Hepatocyte (in vitro differentiated cells): ENCODE results near the gene EEF1AKMT3. TPM values are rescaled to one million over a fixed set of nuclear protein-coding genes. Genes with fewer than 3 reads are reported as not detected.

Experiments
- DNase-seq: peaks from one replicate; pipeline ENCODE4 v3.0.0-alpha.2; 2016; ENCODE audit warnings: low spot score
- H2AFZ ChIP-seq: fragments of 200-600 bp; sonication (generic); 2 replicates; pipeline ENCODE4 v1.6.0; 2016; ENCODE audit warnings: antibody characterized with exemption, mild to moderate bottlenecking
- H3K27ac ChIP-seq: fragments of 200-600 bp; sonication (generic); 2 replicates; pipeline ENCODE4 v1.5.1; 2016; ENCODE audit warnings: mild to moderate bottlenecking
- H3K27me3 ChIP-seq: fragments of 200-600 bp; sonication (generic); 2 replicates; pipeline ENCODE4 v1.6.1; 2016
- H3K36me3 ChIP-seq: fragments of 200-600 bp; sonication (generic); replicated peaks from 2 replicates; pipeline ENCODE4 v1.5.1; 2016; ENCODE audit warnings: low read depth; ENCODE audit not compliant: insufficient read depth
- H3K4me1 ChIP-seq: fragments of 200-600 bp; sonication (generic); 2 replicates; pipeline ENCODE4 v1.5.1; 2016; ENCODE audit warnings: mild to moderate bottlenecking, moderate library complexity; ENCODE audit not compliant: insufficient read depth
- H3K4me2 ChIP-seq: fragments of 200-600 bp; sonication (generic); 2 replicates; pipeline ENCODE4 v1.6.0; 2016
- H3K4me3 ChIP-seq: fragments of 200-600 bp; sonication (generic); 2 replicates; pipeline ENCODE4 v1.5.1; 2016; ENCODE audit warnings: mild to moderate bottlenecking
- H3K79me2 ChIP-seq: fragments of 200-600 bp; sonication (generic); 2 replicates; pipeline ENCODE4 v1.6.0; 2017; ENCODE audit warnings: mild to moderate bottlenecking
- H3K9me2 ChIP-seq: fragments of 200-600 bp; sonication (generic); replicated peaks from 2 replicates; pipeline ENCODE4 v1.6.0; 2017; ENCODE audit warnings: mild to moderate bottlenecking; ENCODE audit not compliant: insufficient read depth
- H3K9me3 ChIP-seq: fragments of 200-600 bp; sonication (generic); 2 replicates; pipeline ENCODE4 v1.5.1; 2016; ENCODE audit warnings: low read depth, mild to moderate bottlenecking
- H4K20me1 ChIP-seq: fragments of 200-600 bp; sonication (generic); 2 replicates; pipeline ENCODE4 v1.6.0; 2016; ENCODE audit warnings: mild to moderate bottlenecking; ENCODE audit not compliant: insufficient read depth, poor library complexity, severe bottlenecking
- EZH2 ChIP-seq: fragments of 200-600 bp; sonication (generic); IDR thresholded peaks from 2 replicates; pipeline ENCODE4 v1.6.1; 2016; ENCODE audit warnings: antibody characterized with exemption, mild to moderate bottlenecking, borderline replicate concordance
- EZH2phosphoT487 ChIP-seq: fragments of 200-600 bp; sonication (generic); IDR thresholded peaks from one replicate; pipeline ENCODE4 v1.6.1; 2018; ENCODE audit warnings: antibody characterized with exemption, mild to moderate bottlenecking, low read depth, moderate library complexity; ENCODE audit not compliant: unreplicated experiment, severe bottlenecking
- WGBS: methylation state at CpG from one replicate; pipeline ENCODE4 v1.1.6; 2016; ENCODE audit warnings: low lambda C conversion rate; ENCODE audit errors: missing lambda C conversion rate; 5-methylcytosine and 5-hydroxymethylcytosine counted together
- polyA plus RNA-seq: library from polyadenylated mRNA; unstranded; fragments of >200 nt; fragmentation: Nextera tagmentation; extraction: Ambion mirVana; gene quantifications from 2 replicates; pipeline ENCODE4 v1.2.1, GENCODE V29; 2016
- total RNA-seq: library from RNA; depleted of rRNA; stranded (reverse); fragments of >200 nt; gene quantifications from 2 replicates; pipeline ENCODE4 v1.2.3, GENCODE V29; 2014
- TF ChIP-seq, protein P1 (sequence below): fragments of 200-600 bp; sonication (generic); IDR thresholded peaks from 2 replicates; pipeline ENCODE4 v1.5.1; 2016; ENCODE audit warnings: antibody characterized with exemption, mild to moderate bottlenecking; ENCODE audit not compliant: poor library complexity

Gene EEF1AKMT3
- total and polyA plus RNA-seq, 2 experiments from 2014 or later: 4.5 to 7.6 TPM

DNA sequence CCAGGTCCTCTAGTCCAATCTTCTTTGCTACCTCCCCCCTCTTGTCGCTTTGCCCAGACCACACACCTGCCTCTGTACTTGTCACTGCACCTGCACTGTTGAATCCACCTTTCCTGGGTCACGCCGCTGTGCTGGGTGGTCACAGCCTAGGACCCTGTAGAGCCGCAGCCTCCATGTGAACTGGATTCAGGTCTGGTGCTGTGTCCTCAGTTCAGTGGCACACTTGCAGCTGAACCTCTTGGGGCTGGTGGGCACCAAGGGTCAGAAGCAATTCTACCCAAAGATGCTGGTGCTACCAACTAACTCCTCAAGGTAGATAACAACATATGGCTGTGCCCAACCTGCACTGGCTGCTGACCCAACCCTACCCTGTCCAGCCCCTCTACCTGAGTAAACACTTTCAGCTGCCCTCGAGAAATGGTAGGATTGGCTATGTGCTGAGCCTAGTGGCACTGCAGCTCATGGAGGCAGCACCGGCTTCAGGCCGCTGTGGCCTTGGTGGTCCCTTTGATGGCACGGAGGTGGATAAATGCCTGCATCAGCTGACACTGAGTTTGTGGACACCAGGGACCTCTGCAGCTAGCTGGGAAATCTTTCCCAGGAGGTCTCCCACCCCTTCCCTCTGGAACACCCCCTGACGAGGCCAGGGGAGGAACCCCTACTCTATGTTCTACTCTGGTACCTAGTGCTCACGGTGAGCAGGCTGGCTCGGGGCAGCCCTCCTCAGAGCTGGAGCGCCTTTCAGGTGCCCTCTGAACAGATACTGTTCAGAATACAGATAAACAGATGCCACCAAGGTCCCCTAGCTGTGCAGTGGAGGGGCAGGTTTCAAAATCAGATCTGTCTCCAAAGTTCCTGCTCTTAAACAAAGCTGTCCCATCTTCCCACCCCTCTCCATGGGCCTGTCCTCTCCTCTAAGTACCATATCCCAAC, 48.1 kb upstream of the EEF1AKMT3 start:
- H2AFZ ChIP-seq: no peak overlapping the region
- H3K27ac ChIP-seq: no peak overlapping the region
- peaks cover 49% of the 10 kb centered on the region for H3K27me3 ChIP-seq
- no peaks in the 10 kb centered on the region for H3K36me3 ChIP-seq
- H3K4me1 ChIP-seq: peaks cover 6% of the 10 kb centered on the region
- whole genome bisulfite sequencing: 83% methylated on average over 12 of the region's 12 CpGs
- H4K20me1 ChIP-seq: no peaks in the 10 kb centered on the region
- H3K9me3 ChIP-seq: no peaks in the 10 kb centered on the region
- H3K79me2 ChIP-seq: no peaks in the 10 kb centered on the region
- no peak overlapping the region for H3K4me3 ChIP-seq
- no peak overlapping the region for H3K4me2 ChIP-seq
- H3K9me2 ChIP-seq: no peaks in the 10 kb centered on the region
- DNase-seq: peak; percentile 1
- TF ChIP-seq EZH2phosphoT487 (no peak), EZH2 (no peak)
- TF ChIP-seq, protein P1, sequence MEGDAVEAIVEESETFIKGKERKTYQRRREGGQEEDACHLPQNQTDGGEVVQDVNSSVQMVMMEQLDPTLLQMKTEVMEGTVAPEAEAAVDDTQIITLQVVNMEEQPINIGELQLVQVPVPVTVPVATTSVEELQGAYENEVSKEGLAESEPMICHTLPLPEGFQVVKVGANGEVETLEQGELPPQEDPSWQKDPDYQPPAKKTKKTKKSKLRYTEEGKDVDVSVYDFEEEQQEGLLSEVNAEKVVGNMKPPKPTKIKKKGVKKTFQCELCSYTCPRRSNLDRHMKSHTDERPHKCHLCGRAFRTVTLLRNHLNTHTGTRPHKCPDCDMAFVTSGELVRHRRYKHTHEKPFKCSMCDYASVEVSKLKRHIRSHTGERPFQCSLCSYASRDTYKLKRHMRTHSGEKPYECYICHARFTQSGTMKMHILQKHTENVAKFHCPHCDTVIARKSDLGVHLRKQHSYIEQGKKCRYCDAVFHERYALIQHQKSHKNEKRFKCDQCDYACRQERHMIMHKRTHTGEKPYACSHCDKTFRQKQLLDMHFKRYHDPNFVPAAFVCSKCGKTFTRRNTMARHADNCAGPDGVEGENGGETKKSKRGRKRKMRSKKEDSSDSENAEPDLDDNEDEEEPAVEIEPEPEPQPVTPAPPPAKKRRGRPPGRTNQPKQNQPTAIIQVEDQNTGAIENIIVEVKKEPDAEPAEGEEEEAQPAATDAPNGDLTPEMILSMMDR: no peak

DNA sequence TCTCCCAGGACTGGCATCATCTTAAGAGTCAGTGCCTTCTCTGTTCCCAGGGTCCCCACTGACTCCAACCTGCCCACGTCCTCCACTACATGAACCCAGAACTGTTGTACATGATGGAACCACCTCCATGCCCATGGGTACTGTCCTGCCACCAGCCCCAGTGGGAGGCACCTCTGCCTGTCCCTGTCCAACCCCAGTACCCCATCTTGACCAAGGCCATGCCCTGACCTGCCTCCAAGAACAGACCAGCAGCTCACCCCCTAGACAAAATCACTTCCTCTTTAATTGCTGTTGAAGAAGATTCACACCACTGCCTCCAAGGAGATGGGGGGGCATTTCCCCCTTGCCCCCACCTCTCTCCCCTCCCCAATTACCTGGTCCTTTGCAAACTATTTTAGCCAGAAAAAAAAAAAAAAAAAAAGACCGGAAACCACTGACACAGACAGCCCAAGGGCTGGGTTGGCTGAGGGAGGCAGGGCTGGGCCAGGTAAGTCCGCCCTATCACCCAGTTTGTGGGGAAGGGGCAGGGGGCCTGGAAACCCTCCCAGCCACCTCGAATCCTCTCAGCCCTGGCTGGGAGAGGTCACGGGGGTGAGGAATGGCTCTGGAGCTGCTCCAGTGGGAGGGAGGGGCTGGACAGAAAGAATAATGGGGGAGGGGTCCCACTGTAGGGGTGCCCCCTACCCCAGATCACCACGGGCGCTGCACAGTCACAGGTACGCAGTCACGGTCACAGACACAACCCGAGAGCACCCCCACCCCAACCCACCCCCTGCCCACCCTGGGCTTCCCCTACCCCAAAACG, 47.3 kb upstream of the EEF1AKMT3 start:
- no peaks in the 10 kb centered on the region for H4K20me1 ChIP-seq
- peak; percentile 3 for DNase-seq
- WGBS: 59% methylated on average over 5 of the region's 11 CpGs
- no peaks in the 10 kb centered on the region for H3K79me2 ChIP-seq
- TF ChIP-seq EZH2phosphoT487: no peak
- TF ChIP-seq, protein P1: no peak
- no peak for TF ChIP-seq EZH2
- H3K4me3 ChIP-seq: no peak overlapping the region
- H3K4me1 ChIP-seq: peaks cover 6% of the 10 kb centered on the region
- H3K9me2 ChIP-seq: no peaks in the 10 kb centered on the region
- no peaks in the 10 kb centered on the region for H3K36me3 ChIP-seq
- no peak overlapping the region for H3K4me2 ChIP-seq
- H2AFZ ChIP-seq: no peak overlapping the region
- peaks cover 58% of the 10 kb centered on the region for H3K27me3 ChIP-seq
- no peaks in the 10 kb centered on the region for H3K9me3 ChIP-seq
- no peak overlapping the region for H3K27ac ChIP-seq

DNA sequence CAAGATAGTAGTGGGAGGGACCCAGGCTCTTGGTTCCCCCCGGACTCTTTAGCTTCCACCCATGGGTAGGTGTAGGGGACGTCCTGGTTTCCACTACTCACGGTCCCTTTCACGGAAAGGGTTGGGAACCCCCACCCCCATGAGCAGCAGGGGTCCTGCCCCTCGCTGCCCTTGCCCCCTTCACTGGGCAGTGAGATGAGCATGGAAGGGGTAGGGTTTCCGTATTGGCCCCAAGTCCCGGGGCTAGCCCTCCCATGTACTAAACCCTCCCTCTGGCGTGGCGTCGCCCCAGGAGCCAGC, 46.6 kb upstream of the EEF1AKMT3 start:
- H3K4me2 ChIP-seq: peak overlapping the region; percentile 98
- H3K4me3 ChIP-seq: no peak overlapping the region
- H3K36me3 ChIP-seq: no peaks in the 10 kb centered on the region
- no peaks in the 10 kb centered on the region for H3K9me2 ChIP-seq
- TF ChIP-seq EZH2phosphoT487 (no peak), EZH2 (no peak)
- TF ChIP-seq, protein P1: no peak
- no peak overlapping the region for H3K27ac ChIP-seq
- H3K4me1 ChIP-seq: peaks cover 6% of the 10 kb centered on the region
- no peaks in the 10 kb centered on the region for H3K9me3 ChIP-seq
- DNase-seq: no peak
- H3K79me2 ChIP-seq: no peaks in the 10 kb centered on the region
- H2AFZ ChIP-seq: no peak overlapping the region
- peaks cover 63% of the 10 kb centered on the region for H3K27me3 ChIP-seq
- WGBS: 8% methylated on average over 10 of the region's 10 CpGs
- H4K20me1 ChIP-seq: no peaks in the 10 kb centered on the region
